ENCODE data around the gene IL22RA2. TPM values are rescaled to one million over a fixed set of nuclear protein-coding genes. Genes with fewer than 3 reads are reported as not detected.

The IL22RA2 gene
- total and polyA plus RNA-seq, 2 of the 13 experiments (the other 11 are each of a cell fraction or from before 2014, with no cell fraction given), result not detected

DNA sequence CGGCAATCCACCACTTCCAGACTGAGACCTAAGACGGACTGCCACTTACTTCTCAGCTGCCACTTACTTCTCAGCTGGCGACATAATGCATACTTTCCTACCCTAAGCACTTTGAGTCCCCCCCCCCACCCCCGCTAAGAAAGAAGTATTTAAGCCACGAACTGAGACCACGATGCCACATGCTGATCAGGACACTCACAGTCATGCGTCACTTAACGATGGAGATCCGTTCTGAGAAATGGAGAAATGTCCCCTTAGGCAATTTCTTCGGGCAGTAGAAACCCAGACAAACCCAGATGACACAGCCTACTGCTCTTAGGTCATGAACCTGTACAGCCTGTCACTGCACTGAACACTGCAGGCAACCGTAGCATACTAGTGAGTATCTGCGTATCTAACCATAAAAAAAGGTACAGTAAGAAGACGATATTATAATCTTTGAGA lies 45.1 kb upstream of the IL22RA2 start (continued):
- TF ChIP-seq, protein P1, sequence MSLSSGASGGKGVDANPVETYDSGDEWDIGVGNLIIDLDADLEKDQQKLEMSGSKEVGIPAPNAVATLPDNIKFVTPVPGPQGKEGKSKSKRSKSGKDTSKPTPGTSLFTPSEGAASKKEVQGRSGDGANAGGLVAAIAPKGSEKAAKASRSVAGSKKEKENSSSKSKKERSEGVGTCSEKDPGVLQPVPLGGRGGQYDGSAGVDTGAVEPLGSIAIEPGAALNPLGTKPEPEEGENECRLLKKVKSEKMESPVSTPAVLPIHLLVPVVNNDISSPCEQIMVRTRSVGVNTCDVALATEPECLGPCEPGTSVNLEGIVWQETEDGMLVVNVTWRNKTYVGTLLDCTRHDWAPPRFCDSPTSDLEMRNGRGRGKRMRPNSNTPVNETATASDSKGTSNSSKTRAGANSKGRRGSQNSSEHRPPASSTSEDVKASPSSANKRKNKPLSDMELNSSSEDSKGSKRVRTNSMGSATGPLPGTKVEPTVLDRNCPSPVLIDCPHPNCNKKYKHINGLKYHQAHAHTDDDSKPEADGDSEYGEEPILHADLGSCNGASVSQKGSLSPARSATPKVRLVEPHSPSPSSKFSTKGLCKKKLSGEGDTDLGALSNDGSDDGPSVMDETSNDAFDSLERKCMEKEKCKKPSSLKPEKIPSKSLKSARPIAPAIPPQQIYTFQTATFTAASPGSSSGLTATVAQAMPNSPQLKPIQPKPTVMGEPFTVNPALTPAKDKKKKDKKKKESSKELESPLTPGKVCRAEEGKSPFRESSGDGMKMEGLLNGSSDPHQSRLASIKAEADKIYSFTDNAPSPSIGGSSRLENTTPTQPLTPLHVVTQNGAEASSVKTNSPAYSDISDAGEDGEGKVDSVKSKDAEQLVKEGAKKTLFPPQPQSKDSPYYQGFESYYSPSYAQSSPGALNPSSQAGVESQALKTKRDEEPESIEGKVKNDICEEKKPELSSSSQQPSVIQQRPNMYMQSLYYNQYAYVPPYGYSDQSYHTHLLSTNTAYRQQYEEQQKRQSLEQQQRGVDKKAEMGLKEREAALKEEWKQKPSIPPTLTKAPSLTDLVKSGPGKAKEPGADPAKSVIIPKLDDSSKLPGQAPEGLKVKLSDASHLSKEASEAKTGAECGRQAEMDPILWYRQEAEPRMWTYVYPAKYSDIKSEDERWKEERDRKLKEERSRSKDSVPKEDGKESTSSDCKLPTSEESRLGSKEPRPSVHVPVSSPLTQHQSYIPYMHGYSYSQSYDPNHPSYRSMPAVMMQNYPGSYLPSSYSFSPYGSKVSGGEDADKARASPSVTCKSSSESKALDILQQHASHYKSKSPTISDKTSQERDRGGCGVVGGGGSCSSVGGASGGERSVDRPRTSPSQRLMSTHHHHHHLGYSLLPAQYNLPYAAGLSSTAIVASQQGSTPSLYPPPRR (CRISPR knock-in tag; IDR thresholded peaks at IDR 0.05; ENCODE audit: borderline replicate concordance), result no peak
- TF ChIP-seq MAFF (IDR thresholded peaks at IDR 0.05; ENCODE audit: low read depth, low read length) (no peak), STAT5B (CRISPR knock-in tag; IDR thresholded peaks at IDR 0.05) (no peak), NCOA2 (CRISPR knock-in tag; IDR thresholded peaks at IDR 0.05) (no peak), ZNF326 (CRISPR knock-in tag; IDR thresholded peaks at IDR 0.05; ENCODE audit: borderline replicate concordance) (no peak), KAT2B (IDR thresholded peaks at IDR 0.05; ENCODE audit: borderline replicate concordance, low read depth, low read length) (no peak), ZSCAN29 (CRISPR knock-in tag; conservative IDR thresholded peaks at IDR 0.05) (no peak), HNF1B (CRISPR knock-in tag; IDR thresholded peaks at IDR 0.05) (no peak), MYPOP (CRISPR knock-in tag; IDR thresholded peaks at IDR 0.05) (no peak), ZNF773 (CRISPR knock-in tag; IDR thresholded peaks at IDR 0.05; ENCODE audit: borderline replicate concordance) (no peak), ZMYM4 (CRISPR knock-in tag; IDR thresholded peaks at IDR 0.05) (no peak), ZNF414 (CRISPR knock-in tag; IDR thresholded peaks at IDR 0.05) (0 out of 2 replicates have a peak, but pooled peaks have one; percentile 26), ZBTB4 (CRISPR knock-in tag; IDR thresholded peaks at IDR 0.05; ENCODE audit: borderline replicate concordance) (no peak)
- TF ChIP-seq, protein P2, sequence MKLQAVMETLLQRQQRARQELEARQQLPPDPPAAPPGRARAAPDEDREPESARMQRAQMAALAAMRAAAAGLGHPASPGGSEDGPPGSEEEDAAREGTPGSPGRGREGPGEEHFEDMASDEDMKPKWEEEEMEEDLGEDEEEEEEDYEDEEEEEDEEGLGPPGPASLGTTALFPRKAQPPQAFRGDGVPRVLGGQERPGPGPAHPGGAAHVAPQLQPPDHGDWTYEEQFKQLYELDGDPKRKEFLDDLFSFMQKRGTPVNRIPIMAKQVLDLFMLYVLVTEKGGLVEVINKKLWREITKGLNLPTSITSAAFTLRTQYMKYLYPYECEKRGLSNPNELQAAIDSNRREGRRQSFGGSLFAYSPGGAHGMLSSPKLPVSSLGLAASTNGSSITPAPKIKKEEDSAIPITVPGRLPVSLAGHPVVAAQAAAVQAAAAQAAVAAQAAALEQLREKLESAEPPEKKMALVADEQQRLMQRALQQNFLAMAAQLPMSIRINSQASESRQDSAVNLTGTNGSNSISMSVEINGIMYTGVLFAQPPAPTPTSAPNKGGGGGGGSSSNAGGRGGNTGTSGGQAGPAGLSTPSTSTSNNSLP (IDR thresholded peaks at IDR 0.05; ENCODE audit: low read depth, low read length), result no peak

Data from HepG2 (cell line).